Liver (tissue), 3 donors: ENCODE measurements around the gene MTMR12.

Experiments used
- EGR1 ChIP-seq, 2 donors: IDR thresholded peaks; 2 replicates each; pipeline ENCODE4 v1.6.1; 2016 to 2018; ENCODE audit warnings: antibody characterized with exemption in 2 of 2, low read depth in 2 of 2
- MAX ChIP-seq: IDR thresholded peaks from 2 replicates; pipeline ENCODE4 v1.6.1; 2016; ENCODE audit warnings: antibody characterized with exemption
- RAD21 ChIP-seq, 2 donors: IDR thresholded peaks; 2 replicates each; pipeline ENCODE4 v1.6.1; 2016; ENCODE audit warnings: antibody characterized with exemption in 2 of 2, mild to moderate bottlenecking in 2 of 2
- RXRA ChIP-seq, 2 donors: IDR thresholded peaks; 2 replicates each; pipeline ENCODE4 v1.6.1; 2017 to 2018; ENCODE audit warnings: antibody characterized with exemption in 2 of 2, mild to moderate bottlenecking in 1 of 2
- SP1 ChIP-seq: IDR thresholded peaks from 2 replicates; pipeline ENCODE4 v1.6.1; 2018; ENCODE audit warnings: antibody characterized with exemption, mild to moderate bottlenecking
- TF ChIP-seq, protein P1 (sequence below): fragments of 150-350 bp; IDR thresholded peaks from 2 replicates; pipeline ENCODE4 v1.5.1; 2017; ENCODE audit warnings: improper control_type of control experiment, low read depth, low read length; ENCODE audit not compliant: missing input control
- TF ChIP-seq, protein P2 (sequence below): IDR thresholded peaks from 2 replicates; pipeline ENCODE4 v1.6.1; 2016; ENCODE audit warnings: antibody characterized with exemption
- TF ChIP-seq, protein P3 (sequence below): IDR thresholded peaks from 2 replicates; pipeline ENCODE4 v1.6.1; 2016; ENCODE audit warnings: antibody characterized with exemption, mild to moderate bottlenecking
- donor health status: healthy.
- donor health status: healthy.

GRCh38 chr5:32303755-32304120 lies 9.0 kb downstream of the MTMR12 start:
- TF ChIP-seq, protein P1, sequence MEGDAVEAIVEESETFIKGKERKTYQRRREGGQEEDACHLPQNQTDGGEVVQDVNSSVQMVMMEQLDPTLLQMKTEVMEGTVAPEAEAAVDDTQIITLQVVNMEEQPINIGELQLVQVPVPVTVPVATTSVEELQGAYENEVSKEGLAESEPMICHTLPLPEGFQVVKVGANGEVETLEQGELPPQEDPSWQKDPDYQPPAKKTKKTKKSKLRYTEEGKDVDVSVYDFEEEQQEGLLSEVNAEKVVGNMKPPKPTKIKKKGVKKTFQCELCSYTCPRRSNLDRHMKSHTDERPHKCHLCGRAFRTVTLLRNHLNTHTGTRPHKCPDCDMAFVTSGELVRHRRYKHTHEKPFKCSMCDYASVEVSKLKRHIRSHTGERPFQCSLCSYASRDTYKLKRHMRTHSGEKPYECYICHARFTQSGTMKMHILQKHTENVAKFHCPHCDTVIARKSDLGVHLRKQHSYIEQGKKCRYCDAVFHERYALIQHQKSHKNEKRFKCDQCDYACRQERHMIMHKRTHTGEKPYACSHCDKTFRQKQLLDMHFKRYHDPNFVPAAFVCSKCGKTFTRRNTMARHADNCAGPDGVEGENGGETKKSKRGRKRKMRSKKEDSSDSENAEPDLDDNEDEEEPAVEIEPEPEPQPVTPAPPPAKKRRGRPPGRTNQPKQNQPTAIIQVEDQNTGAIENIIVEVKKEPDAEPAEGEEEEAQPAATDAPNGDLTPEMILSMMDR, result no peak
- TF ChIP-seq EGR1 (IDR thresholded peaks at IDR 0.05; ENCODE audit: low read depth in 2 of 2) (no peak), MAX (no peak), RXRA (IDR thresholded peaks at IDR 0.05) (no peak), RAD21 (IDR thresholded peaks at IDR 0.05) (no peak), SP1 (no peak)
- TF ChIP-seq, protein P2, sequence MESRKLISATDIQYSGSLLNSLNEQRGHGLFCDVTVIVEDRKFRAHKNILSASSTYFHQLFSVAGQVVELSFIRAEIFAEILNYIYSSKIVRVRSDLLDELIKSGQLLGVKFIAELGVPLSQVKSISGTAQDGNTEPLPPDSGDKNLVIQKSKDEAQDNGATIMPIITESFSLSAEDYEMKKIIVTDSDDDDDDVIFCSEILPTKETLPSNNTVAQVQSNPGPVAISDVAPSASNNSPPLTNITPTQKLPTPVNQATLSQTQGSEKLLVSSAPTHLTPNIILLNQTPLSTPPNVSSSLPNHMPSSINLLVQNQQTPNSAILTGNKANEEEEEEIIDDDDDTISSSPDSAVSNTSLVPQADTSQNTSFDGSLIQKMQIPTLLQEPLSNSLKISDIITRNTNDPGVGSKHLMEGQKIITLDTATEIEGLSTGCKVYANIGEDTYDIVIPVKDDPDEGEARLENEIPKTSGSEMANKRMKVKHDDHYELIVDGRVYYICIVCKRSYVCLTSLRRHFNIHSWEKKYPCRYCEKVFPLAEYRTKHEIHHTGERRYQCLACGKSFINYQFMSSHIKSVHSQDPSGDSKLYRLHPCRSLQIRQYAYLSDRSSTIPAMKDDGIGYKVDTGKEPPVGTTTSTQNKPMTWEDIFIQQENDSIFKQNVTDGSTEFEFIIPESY, result no peak
- TF ChIP-seq, protein P3, sequence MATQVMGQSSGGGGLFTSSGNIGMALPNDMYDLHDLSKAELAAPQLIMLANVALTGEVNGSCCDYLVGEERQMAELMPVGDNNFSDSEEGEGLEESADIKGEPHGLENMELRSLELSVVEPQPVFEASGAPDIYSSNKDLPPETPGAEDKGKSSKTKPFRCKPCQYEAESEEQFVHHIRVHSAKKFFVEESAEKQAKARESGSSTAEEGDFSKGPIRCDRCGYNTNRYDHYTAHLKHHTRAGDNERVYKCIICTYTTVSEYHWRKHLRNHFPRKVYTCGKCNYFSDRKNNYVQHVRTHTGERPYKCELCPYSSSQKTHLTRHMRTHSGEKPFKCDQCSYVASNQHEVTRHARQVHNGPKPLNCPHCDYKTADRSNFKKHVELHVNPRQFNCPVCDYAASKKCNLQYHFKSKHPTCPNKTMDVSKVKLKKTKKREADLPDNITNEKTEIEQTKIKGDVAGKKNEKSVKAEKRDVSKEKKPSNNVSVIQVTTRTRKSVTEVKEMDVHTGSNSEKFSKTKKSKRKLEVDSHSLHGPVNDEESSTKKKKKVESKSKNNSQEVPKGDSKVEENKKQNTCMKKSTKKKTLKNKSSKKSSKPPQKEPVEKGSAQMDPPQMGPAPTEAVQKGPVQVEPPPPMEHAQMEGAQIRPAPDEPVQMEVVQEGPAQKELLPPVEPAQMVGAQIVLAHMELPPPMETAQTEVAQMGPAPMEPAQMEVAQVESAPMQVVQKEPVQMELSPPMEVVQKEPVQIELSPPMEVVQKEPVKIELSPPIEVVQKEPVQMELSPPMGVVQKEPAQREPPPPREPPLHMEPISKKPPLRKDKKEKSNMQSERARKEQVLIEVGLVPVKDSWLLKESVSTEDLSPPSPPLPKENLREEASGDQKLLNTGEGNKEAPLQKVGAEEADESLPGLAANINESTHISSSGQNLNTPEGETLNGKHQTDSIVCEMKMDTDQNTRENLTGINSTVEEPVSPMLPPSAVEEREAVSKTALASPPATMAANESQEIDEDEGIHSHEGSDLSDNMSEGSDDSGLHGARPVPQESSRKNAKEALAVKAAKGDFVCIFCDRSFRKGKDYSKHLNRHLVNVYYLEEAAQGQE, result no peak
